ENCODE measurements around the gene NUP98.

DNA sequence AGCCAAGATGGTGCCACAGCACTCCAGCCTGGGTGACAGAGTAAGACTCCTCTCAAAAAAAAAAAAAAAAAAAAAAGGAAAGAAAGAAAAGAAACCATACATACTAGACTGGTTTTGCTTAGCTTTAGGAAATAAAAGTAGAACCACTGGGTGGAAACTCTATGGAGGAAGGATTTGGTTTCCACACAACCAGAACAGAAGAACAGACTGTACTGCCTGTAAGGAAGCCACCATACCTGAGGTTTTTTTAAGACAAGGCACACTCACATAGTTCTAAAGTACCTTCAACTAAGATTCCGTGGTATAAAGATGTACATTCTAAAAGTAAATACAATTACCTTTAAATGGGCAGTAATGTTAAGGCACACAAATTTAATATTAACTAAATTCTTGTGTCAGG is 58.6 kb downstream of the NUP98 start:
- TF ChIP-seq, protein P1, sequence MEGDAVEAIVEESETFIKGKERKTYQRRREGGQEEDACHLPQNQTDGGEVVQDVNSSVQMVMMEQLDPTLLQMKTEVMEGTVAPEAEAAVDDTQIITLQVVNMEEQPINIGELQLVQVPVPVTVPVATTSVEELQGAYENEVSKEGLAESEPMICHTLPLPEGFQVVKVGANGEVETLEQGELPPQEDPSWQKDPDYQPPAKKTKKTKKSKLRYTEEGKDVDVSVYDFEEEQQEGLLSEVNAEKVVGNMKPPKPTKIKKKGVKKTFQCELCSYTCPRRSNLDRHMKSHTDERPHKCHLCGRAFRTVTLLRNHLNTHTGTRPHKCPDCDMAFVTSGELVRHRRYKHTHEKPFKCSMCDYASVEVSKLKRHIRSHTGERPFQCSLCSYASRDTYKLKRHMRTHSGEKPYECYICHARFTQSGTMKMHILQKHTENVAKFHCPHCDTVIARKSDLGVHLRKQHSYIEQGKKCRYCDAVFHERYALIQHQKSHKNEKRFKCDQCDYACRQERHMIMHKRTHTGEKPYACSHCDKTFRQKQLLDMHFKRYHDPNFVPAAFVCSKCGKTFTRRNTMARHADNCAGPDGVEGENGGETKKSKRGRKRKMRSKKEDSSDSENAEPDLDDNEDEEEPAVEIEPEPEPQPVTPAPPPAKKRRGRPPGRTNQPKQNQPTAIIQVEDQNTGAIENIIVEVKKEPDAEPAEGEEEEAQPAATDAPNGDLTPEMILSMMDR (IDR thresholded peaks at IDR 0.05 in 4 of 5, conservative IDR thresholded peaks at IDR 0.05 in 1 of 5) = no peak
- no peak for TF ChIP-seq POLR2A (IDR thresholded peaks at IDR 0.05)

Measured in gastrocnemius medialis (tissue), 4 donors.